Upper lobe of left lung (tissue), 6 donors: ENCODE measurements around the gene LRIG2. TPM values are rescaled to one million over a fixed set of nuclear protein-coding genes. Genes with fewer than 3 reads are reported as not detected.
"Not testable (repeated sequence)": the region's sequence is repeated elsewhere in the genome, so short reads cannot be mapped to it uniquely, and the experiment has no call there.

Experiments
- ATAC-seq, 2 donors: fragments of 200-7000 bp; cut with Tn5 transposase; one replicate each; pipeline ENCODE4 v1.9.1; 2022; ENCODE audit warnings: mild to moderate bottlenecking in 2 of 2, moderate library complexity in 2 of 2; ENCODE audit not compliant: low FRiP score in 2 of 2
- DNase-seq, 2 donors: peaks; one replicate each; pipeline ENCODE4 v3.0.0-alpha.2; 2019 to 2020
- H3K27ac ChIP-seq, 4 donors: fragments of 200-600 bp; sonication (generic); one replicate each; pipeline ENCODE4 v1.5.1; 2016 to 2019
- H3K27me3 ChIP-seq, 4 donors: fragments of 200-600 bp; sonication (generic); one replicate each; pipeline ENCODE4 v1.5.1; 2017 to 2019
- H3K36me3 ChIP-seq, 4 donors: fragments of 200-600 bp; sonication (generic); one replicate each; pipeline ENCODE4 v1.5.1; 2016 to 2019
- H3K4me1 ChIP-seq, 4 donors: fragments of 200-600 bp; sonication (generic); one replicate each; pipeline ENCODE4 v1.5.1; 2018 to 2019
- H3K4me3 ChIP-seq, 4 donors: fragments of 200-600 bp; sonication (generic); one replicate each; pipeline ENCODE4 v1.5.1; 2017 to 2019; ENCODE audit warnings: mild to moderate bottlenecking in 2 of 4, moderate library complexity in 1 of 4
- H3K9me3 ChIP-seq, 4 donors: fragments of 200-600 bp; sonication (generic); one replicate each; pipeline ENCODE4 v1.5.1; 2018 to 2019
- CTCF ChIP-seq, 6 experiments: fragments of 450-650 bp in 4 of 6; fragments of 200-600 bp in 2 of 6; sonication (generic) in 2 of 6; IDR thresholded peaks; one replicate each; pipeline ENCODE4 v1.5.1; 2016 to 2019; ENCODE audit warnings: antibody characterized with exemption in 6 of 6
- EP300 ChIP-seq, 4 donors: sonication (generic); formaldehyde crosslinking; IDR thresholded peaks; one replicate each; pipeline ENCODE4 v1.5.1; 2017; ENCODE audit warnings: antibody characterized with exemption in 4 of 4, control low read depth in 2 of 4
- POLR2A ChIP-seq, 4 donors: fragments of 450-650 bp; IDR thresholded peaks; one replicate each; pipeline ENCODE4 v1.5.1; 2016 to 2017; ENCODE audit warnings: antibody characterized with exemption in 4 of 4, mild to moderate bottlenecking in 2 of 4
- POLR2AphosphoS5 ChIP-seq, 2 donors: sonication (generic); formaldehyde crosslinking; IDR thresholded peaks; one replicate each; pipeline ENCODE4 v1.5.1; 2017; ENCODE audit warnings: antibody characterized with exemption in 2 of 2
- WGBS, 2 donors: methylation state at CpG; one replicate each; pipeline ENCODE4 v1.1.5; 2017 to 2018; 5-methylcytosine and 5-hydroxymethylcytosine counted together
- total RNA-seq, 6 donors: library from RNA; depleted of rRNA in 4 of 6; stranded (reverse); fragments of >200 nt in 4 of 6; gene quantifications; one replicate each; pipeline versions ENCODE4 v1.1.0 to v1.2.1, GENCODE V29; 2016 to 2021
- donor health status: DM: no; HTN: no; CAD: no; lungs with moderate emphysema.
- donor health status: DM: no; HTN: yes; CAD: no; lungs with severe emphysema.

The LRIG2 gene
- total RNA-seq, 6 donors from 2014 or later: 4.2 to 21.1 (median 11.8) TPM

- no peaks in the 10 kb centered on the region for H3K36me3 ChIP-seq
- no peak for TF ChIP-seq POLR2A (IDR thresholded peaks at IDR 0.05)
- no peak for TF ChIP-seq EP300 (IDR thresholded peaks at IDR 0.05)
- 71 to 82% methylated on average over 8 of the region's 8 CpGs for WGBS, 2 donors
These were observed 32.1 kb upstream of the LRIG2 start for GRCh38 chr1:113040718-113041412.

GRCh38 chr1:113041569-113042284, 31.3 kb upstream of the LRIG2 start:
- TF ChIP-seq POLR2AphosphoS5 (IDR thresholded peaks at IDR 0.05) (no peak), POLR2A (IDR thresholded peaks at IDR 0.05) (no peak), CTCF (IDR thresholded peaks at IDR 0.05) (no peak), EP300 (IDR thresholded peaks at IDR 0.05) (no peak)
- no peaks in the 10 kb centered on the region for H3K27me3 ChIP-seq
- no peak for ATAC-seq
- no peaks in the 10 kb centered on the region for H3K9me3 ChIP-seq
- no peak overlapping the region for H3K4me3 ChIP-seq
- DNase-seq: no peak
- no peak overlapping the region for H3K27ac ChIP-seq
- H3K36me3 ChIP-seq: no peaks in the 10 kb centered on the region
- H3K4me1 ChIP-seq: peaks cover 10 to 11% (median 10%) of the 10 kb centered on the region in 4 donors
- WGBS, 2 donors: 62 to 89% methylated on average over 1 of the region's 1 CpG

More at GRCh38 chr1:113040718-113041412, 32.1 kb upstream of the LRIG2 start:
- Histone ChIP-seq H3K4me1 (peaks cover 10 to 11% (median 10%) of the 10 kb centered on the region in 4 donors), H3K27me3 (no peaks in the 10 kb centered on the region), H3K27ac (no peak overlapping the region), H3K9me3 (no peaks in the 10 kb centered on the region), H3K4me3 (no peak overlapping the region)
- no peak for ATAC-seq
- no peak for DNase-seq

- H3K27ac ChIP-seq: no peak overlapping the region
- H3K4me1 ChIP-seq: peaks cover 10 to 11% (median 10%) of the 10 kb centered on the region in 4 donors
- H3K9me3 ChIP-seq: no peaks in the 10 kb centered on the region
- no peaks in the 10 kb centered on the region for H3K27me3 ChIP-seq
- H3K4me3 ChIP-seq: no peak overlapping the region
- TF ChIP-seq EP300 (IDR thresholded peaks at IDR 0.05) (no peak), POLR2A (IDR thresholded peaks at IDR 0.05) (no peak), POLR2AphosphoS5 (IDR thresholded peaks at IDR 0.05) (no peak), CTCF (IDR thresholded peaks at IDR 0.05) (peak in 5 of 6 experiments; percentile 41 to 69 (median 61))
- no peaks in the 10 kb centered on the region for H3K36me3 ChIP-seq
- 22 to 24% methylated on average over 11 of the region's 11 CpGs for WGBS, 2 donors
- peak; percentile 87 to 96 for ATAC-seq
- peak in 1 of 2 donors; percentile 74 for DNase-seq
These were observed 30.5 kb upstream of the LRIG2 start for GRCh38 chr1:113042285-113043143.

GRCh38 chr1:113043144-113043488, 29.9 kb upstream of the LRIG2 start:
- DNase-seq, ATAC-seq, H3K4me3 ChIP-seq: not testable (repeated sequence)

GRCh38 chr1:113046569-113046968, 26.4 kb upstream of the LRIG2 start:
- TF ChIP-seq CTCF (IDR thresholded peaks at IDR 0.05): no peak
- no peak for TF ChIP-seq EP300 (IDR thresholded peaks at IDR 0.05)
- TF ChIP-seq POLR2AphosphoS5 (IDR thresholded peaks at IDR 0.05): no peak
- no peak for TF ChIP-seq POLR2A (IDR thresholded peaks at IDR 0.05)
- no peaks in the 10 kb centered on the region for H3K27me3 ChIP-seq
- peaks cover 10 to 11% (median 10%) of the 10 kb centered on the region in 4 donors for H3K4me1 ChIP-seq
- H3K36me3 ChIP-seq: no peaks in the 10 kb centered on the region
- ATAC-seq (no peak), DNase-seq (no peak)
- no peak overlapping the region for H3K4me3 ChIP-seq
- no peaks in the 10 kb centered on the region for H3K9me3 ChIP-seq
- WGBS, 2 donors: 56 to 58% methylated on average over 4 of the region's 4 CpGs
- no peak overlapping the region for H3K27ac ChIP-seq

More at GRCh38 chr1:113043144-113043488, 29.9 kb upstream of the LRIG2 start:
- H3K9me3 ChIP-seq, H3K27ac ChIP-seq, H3K27me3 ChIP-seq, H3K36me3 ChIP-seq: not testable (repeated sequence)
- peaks cover 10 to 11% (median 10%) of the 10 kb centered on the region in 4 donors for H3K4me1 ChIP-seq
- 80 to 86% methylated on average over 12 of the region's 12 CpGs for WGBS, 2 donors
